Astrocyte (in vitro differentiated cells and primary cell): ENCODE data around the gene AGAP6. TPM values are rescaled to one million over a fixed set of nuclear protein-coding genes. Genes with fewer than 3 reads are reported as not detected.
"Not testable (repeated sequence)": the region's sequence is repeated elsewhere in the genome, so short reads cannot be mapped to it uniquely, and the experiment has no call there.

Experiments used
- DNase-seq: peaks from one replicate; pipeline ENCODE4 v3.0.0-alpha.2; 2010; ENCODE audit warnings: low read depth
- FAIRE-seq: peaks from 2 replicates; lab custom pipeline; 2011; peaks lifted over from hg19 to GRCh38; lab: Jason Lieb, UNC
- H2AFZ ChIP-seq: 2 replicates; pipeline ENCODE4 v1.6.0; 2012; ENCODE audit warnings: low read depth, low read length, inconsistent platforms
- H3K27ac ChIP-seq: 2 replicates; pipeline ENCODE4 v1.5.1; 2011; ENCODE audit warnings: low read depth, low read length, inconsistent platforms
- H3K27me3 ChIP-seq: 2 replicates; pipeline ENCODE4 v1.6.0; 2011; ENCODE audit warnings: low read length, inconsistent platforms; ENCODE audit not compliant: insufficient read depth
- H3K36me3 ChIP-seq: 2 replicates; pipeline ENCODE4 v1.5.1; 2011; ENCODE audit warnings: low read length, inconsistent platforms; ENCODE audit not compliant: insufficient read depth
- H3K4me1 ChIP-seq: 2 replicates; pipeline ENCODE4 v1.5.1; 2011; ENCODE audit warnings: low read length, inconsistent platforms; ENCODE audit not compliant: insufficient read depth
- H3K4me2 ChIP-seq: 2 replicates; pipeline ENCODE4 v1.6.0; 2012; ENCODE audit warnings: low read length, inconsistent platforms
- H3K4me3 ChIP-seq: 2 replicates; pipeline ENCODE4 v1.5.1; 2011; ENCODE audit warnings: low read depth, mild to moderate bottlenecking, low read length, inconsistent platforms; ENCODE audit not compliant: insufficient read depth
- H3K79me2 ChIP-seq: 2 replicates; pipeline ENCODE4 v1.6.0; 2012; ENCODE audit warnings: mild to moderate bottlenecking, low read length, inconsistent platforms; ENCODE audit not compliant: insufficient read depth
- H3K9ac ChIP-seq: 2 replicates; pipeline ENCODE4 v1.6.0; 2012; ENCODE audit warnings: mild to moderate bottlenecking, low read length, inconsistent platforms
- H3K9me3 ChIP-seq: 2 replicates; pipeline ENCODE4 v1.5.1; 2012; ENCODE audit warnings: low read depth, mild to moderate bottlenecking, low read length, inconsistent platforms; ENCODE audit not compliant: insufficient read depth
- H4K20me1 ChIP-seq: 2 replicates; pipeline ENCODE4 v1.6.0; 2012; ENCODE audit warnings: low read length, inconsistent platforms; ENCODE audit not compliant: insufficient read depth
- H3K27ac Mint-ChIP-seq: one replicate; pipeline ENCODE4 v1.8.0; 2021; ENCODE audit warnings: mild to moderate bottlenecking, mixed read lengths; ENCODE audit not compliant: unreplicated experiment
- H3K27me3 Mint-ChIP-seq: one replicate; pipeline ENCODE4 v1.8.0; 2021; ENCODE audit warnings: low read depth, mixed read lengths; ENCODE audit not compliant: unreplicated experiment
- H3K36me3 Mint-ChIP-seq: one replicate; pipeline ENCODE4 v1.8.0; 2021; ENCODE audit warnings: low read depth, mixed read lengths; ENCODE audit not compliant: unreplicated experiment
- H3K4me1 Mint-ChIP-seq: one replicate; pipeline ENCODE4 v1.8.0; 2021; ENCODE audit warnings: low read depth, mixed read lengths; ENCODE audit not compliant: unreplicated experiment
- H3K4me3 Mint-ChIP-seq: one replicate; pipeline ENCODE4 v1.8.0; 2021; ENCODE audit warnings: mild to moderate bottlenecking, moderate library complexity, mixed read lengths; ENCODE audit not compliant: unreplicated experiment
- H3K9me3 Mint-ChIP-seq: one replicate; pipeline ENCODE4 v1.8.0; 2021; ENCODE audit warnings: mild to moderate bottlenecking, mixed read lengths; ENCODE audit not compliant: unreplicated experiment
- total RNA-seq: library from RNA; stranded (reverse); gene quantifications from 2 replicates; pipeline ENCODE4 v1.2.1, GENCODE V29; 2021

Gene AGAP6
- total RNA-seq, 1 donor from 2014 or later = 13.7 TPM

DNA sequence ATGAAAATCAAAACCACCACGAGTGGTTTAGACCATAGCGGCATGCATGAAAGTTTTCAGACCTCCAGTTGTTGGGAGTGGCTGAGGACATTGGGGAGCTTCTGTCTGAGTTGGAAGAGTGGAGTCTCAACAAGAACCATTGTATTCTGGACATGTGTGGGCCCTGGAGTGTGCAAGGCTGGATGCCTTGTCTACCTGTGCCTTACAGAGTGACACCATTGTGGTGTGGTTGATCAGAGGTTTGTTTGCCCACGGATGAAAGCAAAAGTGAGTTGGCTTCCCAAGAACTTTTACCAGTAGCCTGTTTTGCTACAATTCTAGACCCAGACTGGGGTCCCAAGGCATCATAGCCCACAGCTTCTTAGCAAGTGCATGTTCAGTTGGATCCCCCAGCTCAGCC lies 10.4 kb upstream of the AGAP6 start:
- H3K4me3 ChIP-seq, H3K27ac ChIP-seq, H2AFZ ChIP-seq, H3K36me3 ChIP-seq, H3K27me3 Mint-ChIP-seq, H3K4me3 Mint-ChIP-seq, H3K4me2 ChIP-seq, H3K27me3 ChIP-seq, H4K20me1 ChIP-seq, H3K9me3 ChIP-seq, H3K4me1 ChIP-seq, H3K36me3 Mint-ChIP-seq, DNase-seq, H3K27ac Mint-ChIP-seq, H3K4me1 Mint-ChIP-seq, H3K9me3 Mint-ChIP-seq, H3K79me2 ChIP-seq, FAIRE-seq, H3K9ac ChIP-seq: not testable (repeated sequence)

DNA sequence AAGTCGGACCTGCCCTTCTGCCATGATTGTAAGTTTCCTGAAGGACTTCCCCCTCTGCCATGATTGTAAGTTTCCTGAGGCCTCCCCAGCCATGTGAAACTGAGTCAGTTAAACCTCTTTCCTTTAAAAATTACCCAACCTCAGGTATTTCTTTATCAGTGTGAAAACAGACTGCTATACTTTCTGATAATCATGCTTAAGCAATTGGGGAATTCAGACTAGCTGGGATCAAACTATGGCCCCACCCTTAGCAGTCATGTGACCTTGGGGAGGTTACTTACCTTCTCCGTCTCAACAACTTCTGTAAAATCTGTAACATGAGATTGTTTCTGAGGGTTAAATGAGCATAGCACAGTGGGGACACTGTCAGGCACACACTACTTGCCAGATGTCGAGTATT lies 999 bp upstream of the AGAP6 start:
- not testable (repeated sequence) for H3K4me1 ChIP-seq, H3K4me1 Mint-ChIP-seq, H3K4me2 ChIP-seq, DNase-seq, H3K9me3 Mint-ChIP-seq, H4K20me1 ChIP-seq, H3K79me2 ChIP-seq, H3K27me3 Mint-ChIP-seq, FAIRE-seq, H3K27ac Mint-ChIP-seq, H3K9ac ChIP-seq, H3K4me3 ChIP-seq, H2AFZ ChIP-seq, H3K27me3 ChIP-seq, H3K4me3 Mint-ChIP-seq, H3K36me3 ChIP-seq, H3K9me3 ChIP-seq, H3K27ac ChIP-seq, H3K36me3 Mint-ChIP-seq

- H3K27ac Mint-ChIP-seq = not testable (repeated sequence)
Measured at GRCh38 chr10:49995321-49995720, 7.1 kb downstream of the AGAP6 start.

DNA sequence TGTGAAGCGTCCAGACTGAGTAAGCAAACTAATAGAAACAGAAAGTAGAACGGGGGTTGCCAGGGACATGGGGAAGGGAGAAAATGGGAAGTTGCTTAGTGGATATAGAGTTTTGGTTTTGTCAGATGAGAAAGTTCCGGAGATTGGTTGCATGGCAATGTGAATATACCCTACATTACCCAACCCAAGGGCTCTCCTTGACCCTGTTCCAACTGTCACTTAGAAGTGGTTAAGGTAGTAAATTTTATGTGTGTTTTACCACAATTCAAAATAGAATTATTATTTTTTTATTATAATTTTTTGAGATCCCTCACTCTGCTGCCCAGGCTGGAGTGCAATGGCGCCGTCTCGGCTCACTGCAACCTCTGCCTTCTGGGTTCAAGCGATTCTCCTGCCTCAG lies 25.8 kb downstream of the AGAP6 start:
- H3K27ac Mint-ChIP-seq, H4K20me1 ChIP-seq, H3K27me3 Mint-ChIP-seq, H3K9me3 ChIP-seq, H3K36me3 ChIP-seq, H3K27ac ChIP-seq, H3K4me1 Mint-ChIP-seq, FAIRE-seq, H3K4me3 Mint-ChIP-seq, H3K9ac ChIP-seq, H3K27me3 ChIP-seq, H3K36me3 Mint-ChIP-seq, H3K4me2 ChIP-seq, H3K4me1 ChIP-seq, H3K9me3 Mint-ChIP-seq, H3K4me3 ChIP-seq, H3K79me2 ChIP-seq, DNase-seq, H2AFZ ChIP-seq: not testable (repeated sequence)

More at GRCh38 chr10:49995321-49995720, 7.1 kb downstream of the AGAP6 start:
- H3K4me2 ChIP-seq, DNase-seq, H3K4me1 Mint-ChIP-seq, H3K27me3 Mint-ChIP-seq, H3K36me3 Mint-ChIP-seq, H2AFZ ChIP-seq, H3K9me3 ChIP-seq, H3K9ac ChIP-seq, H3K79me2 ChIP-seq, FAIRE-seq, H4K20me1 ChIP-seq, H3K27ac ChIP-seq, H3K4me3 ChIP-seq, H3K27me3 ChIP-seq, H3K4me1 ChIP-seq, H3K36me3 ChIP-seq, H3K4me3 Mint-ChIP-seq, H3K9me3 Mint-ChIP-seq: not testable (repeated sequence)

GRCh38 chr10:50015596-50016220 lies 27.5 kb downstream of the AGAP6 start:
- H3K4me3 ChIP-seq, H3K4me3 Mint-ChIP-seq, H3K36me3 Mint-ChIP-seq, H3K9me3 Mint-ChIP-seq, H3K4me1 Mint-ChIP-seq, H4K20me1 ChIP-seq, H3K79me2 ChIP-seq, H3K27me3 ChIP-seq, H2AFZ ChIP-seq, H3K27ac Mint-ChIP-seq, H3K4me2 ChIP-seq, H3K9me3 ChIP-seq, FAIRE-seq, H3K27me3 Mint-ChIP-seq, H3K27ac ChIP-seq, H3K36me3 ChIP-seq, H3K9ac ChIP-seq, H3K4me1 ChIP-seq: not testable (repeated sequence)
- peak; percentile 23 for DNase-seq

DNA sequence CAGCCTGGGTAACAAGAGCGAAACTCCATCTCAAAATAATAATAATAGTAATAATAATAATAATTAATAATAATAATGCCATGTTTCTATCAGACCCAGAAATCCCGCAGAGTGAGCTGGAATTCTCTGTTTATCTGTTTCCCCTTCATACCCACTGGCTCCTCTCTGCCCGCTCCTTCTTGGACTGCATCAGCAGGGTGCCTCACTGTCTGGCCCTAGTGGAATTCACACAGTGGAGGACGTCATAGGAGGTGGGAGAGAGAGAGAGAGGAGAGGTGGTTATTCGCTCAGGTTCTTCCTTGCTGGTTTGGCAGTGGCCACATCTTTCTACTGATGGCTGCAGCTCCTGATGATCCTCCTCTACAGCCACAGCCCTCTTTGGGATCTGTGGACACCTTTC lies 28.7 kb downstream of the AGAP6 start:
- not testable (repeated sequence) for H4K20me1 ChIP-seq, DNase-seq, H3K4me3 ChIP-seq, H3K27ac ChIP-seq, H3K27ac Mint-ChIP-seq, H3K9me3 Mint-ChIP-seq, FAIRE-seq, H3K4me1 Mint-ChIP-seq, H3K36me3 Mint-ChIP-seq, H3K4me1 ChIP-seq, H3K4me2 ChIP-seq, H3K4me3 Mint-ChIP-seq, H2AFZ ChIP-seq, H3K36me3 ChIP-seq, H3K9me3 ChIP-seq, H3K27me3 ChIP-seq, H3K9ac ChIP-seq, H3K27me3 Mint-ChIP-seq, H3K79me2 ChIP-seq
